ACC112 (cell line): ENCODE measurements around the gene SOX2.

ENCODE experiments used
- H2AFZ ChIP-seq: fragments of 200-600 bp; sonication (generic); one replicate; pipeline ENCODE4 v1.6.0; 2017; ENCODE audit warnings: antibody characterized with exemption, low read length; ENCODE audit not compliant: unreplicated experiment
- H3K27ac ChIP-seq: fragments of 200-600 bp; sonication (generic); 2 replicates; pipeline ENCODE4 v1.5.1; 2014; ENCODE audit warnings: low read depth, mild to moderate bottlenecking, antibody characterized with exemption, low read length, moderate library complexity
- H3K27me3 ChIP-seq: fragments of 200-600 bp; sonication (generic); 2 replicates; pipeline ENCODE4 v1.6.1; 2014; ENCODE audit warnings: mild to moderate bottlenecking, antibody characterized with exemption, low read length, moderate library complexity, mixed read lengths; ENCODE audit not compliant: insufficient read depth
- H3K36me3 ChIP-seq: fragments of 200-600 bp; sonication (generic); 2 replicates; pipeline ENCODE4 v1.6.1; 2016; ENCODE audit warnings: mild to moderate bottlenecking, antibody characterized with exemption, low read length, moderate library complexity, mixed read lengths; ENCODE audit not compliant: insufficient read depth
- H3K4me1 ChIP-seq: fragments of 200-600 bp; sonication (generic); one replicate; pipeline ENCODE4 v1.6.1; 2016; ENCODE audit warnings: low read length, mixed read lengths; ENCODE audit not compliant: insufficient read depth, unreplicated experiment, control insufficient read depth
- H3K4me3 ChIP-seq: fragments of 200-600 bp; sonication (generic); 2 replicates; pipeline ENCODE4 v1.5.1; 2014; ENCODE audit warnings: mild to moderate bottlenecking, low read depth, low read length
- H3K79me2 ChIP-seq: fragments of 200-600 bp; sonication (generic); one replicate; pipeline ENCODE4 v1.6.0; 2016; ENCODE audit warnings: low read length; ENCODE audit not compliant: control insufficient read depth, unreplicated experiment, insufficient read depth

SOX2 gene

DNA sequence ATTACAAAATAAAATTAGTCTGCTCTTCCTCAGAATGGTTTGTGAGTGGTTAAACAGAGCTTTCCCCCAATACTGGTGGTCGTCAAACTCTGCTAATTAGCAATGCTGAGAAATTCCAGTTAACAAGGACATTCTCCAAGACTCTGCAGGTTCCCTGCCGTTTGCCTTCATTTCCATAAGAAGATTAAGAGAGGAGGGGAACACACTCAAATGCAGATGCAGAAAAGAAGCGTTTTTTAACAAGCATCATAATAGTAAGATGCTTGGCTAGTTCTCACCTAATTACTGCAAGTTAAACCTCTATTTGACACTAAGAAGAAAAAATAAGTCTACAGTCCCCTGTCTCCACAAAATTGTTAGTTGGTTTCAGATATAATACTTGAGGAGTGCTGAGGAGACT is 3.7 kb upstream of the SOX2 start:
- H3K27ac ChIP-seq: no peak overlapping the region
- H3K4me1 ChIP-seq: no peaks in the 10 kb centered on the region
- no peaks in the 10 kb centered on the region for H3K36me3 ChIP-seq
- H3K79me2 ChIP-seq: no peaks in the 10 kb centered on the region
- peaks cover 97% of the 10 kb centered on the region for H3K27me3 ChIP-seq
- no peak overlapping the region for H2AFZ ChIP-seq
- no peak overlapping the region for H3K4me3 ChIP-seq

DNA sequence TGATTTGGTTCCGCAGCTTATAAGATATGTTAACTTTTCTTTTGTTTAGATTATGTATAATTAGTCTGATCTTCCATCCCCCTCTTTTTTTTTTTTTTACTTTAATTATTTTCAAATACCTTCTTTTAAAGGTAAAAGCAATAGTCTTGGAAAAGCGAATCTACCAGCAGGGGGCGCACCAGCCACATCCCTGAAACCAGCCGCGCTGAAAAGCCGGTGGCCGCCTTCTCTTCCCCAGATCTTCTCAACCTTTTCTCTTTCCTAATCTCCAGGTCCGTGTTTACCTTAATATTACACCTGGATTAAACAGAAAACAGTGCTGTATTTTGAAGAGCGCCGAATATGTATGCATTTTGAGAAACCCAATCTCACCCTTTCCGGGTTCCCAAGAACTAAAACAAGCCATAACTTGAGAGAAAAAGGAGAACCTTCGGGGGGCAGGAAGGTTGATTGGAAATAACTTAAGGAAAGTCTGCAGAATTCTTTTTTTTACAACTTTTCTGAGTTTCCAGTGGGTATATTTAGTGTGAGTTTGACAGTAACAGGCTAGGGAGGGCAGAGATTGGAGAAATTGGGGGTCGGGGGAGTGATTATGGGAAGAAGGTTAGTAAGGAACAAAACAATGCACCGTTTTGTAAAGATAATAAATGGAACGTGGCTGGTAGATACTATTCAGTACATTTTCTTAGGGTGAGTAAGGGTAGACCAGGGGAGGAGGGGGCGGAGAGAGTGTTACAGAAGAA is 2.0 kb upstream of the SOX2 start:
- Histone ChIP-seq H3K4me3 (0 out of 2 replicates have a peak overlapping the region, but pooled peaks have one; percentile 7), H3K27me3 (peaks cover 97% of the 10 kb centered on the region), H3K36me3 (no peaks in the 10 kb centered on the region), H3K4me1 (no peaks in the 10 kb centered on the region), H2AFZ (no peak overlapping the region), H3K79me2 (no peaks in the 10 kb centered on the region), H3K27ac (no peak overlapping the region)

DNA sequence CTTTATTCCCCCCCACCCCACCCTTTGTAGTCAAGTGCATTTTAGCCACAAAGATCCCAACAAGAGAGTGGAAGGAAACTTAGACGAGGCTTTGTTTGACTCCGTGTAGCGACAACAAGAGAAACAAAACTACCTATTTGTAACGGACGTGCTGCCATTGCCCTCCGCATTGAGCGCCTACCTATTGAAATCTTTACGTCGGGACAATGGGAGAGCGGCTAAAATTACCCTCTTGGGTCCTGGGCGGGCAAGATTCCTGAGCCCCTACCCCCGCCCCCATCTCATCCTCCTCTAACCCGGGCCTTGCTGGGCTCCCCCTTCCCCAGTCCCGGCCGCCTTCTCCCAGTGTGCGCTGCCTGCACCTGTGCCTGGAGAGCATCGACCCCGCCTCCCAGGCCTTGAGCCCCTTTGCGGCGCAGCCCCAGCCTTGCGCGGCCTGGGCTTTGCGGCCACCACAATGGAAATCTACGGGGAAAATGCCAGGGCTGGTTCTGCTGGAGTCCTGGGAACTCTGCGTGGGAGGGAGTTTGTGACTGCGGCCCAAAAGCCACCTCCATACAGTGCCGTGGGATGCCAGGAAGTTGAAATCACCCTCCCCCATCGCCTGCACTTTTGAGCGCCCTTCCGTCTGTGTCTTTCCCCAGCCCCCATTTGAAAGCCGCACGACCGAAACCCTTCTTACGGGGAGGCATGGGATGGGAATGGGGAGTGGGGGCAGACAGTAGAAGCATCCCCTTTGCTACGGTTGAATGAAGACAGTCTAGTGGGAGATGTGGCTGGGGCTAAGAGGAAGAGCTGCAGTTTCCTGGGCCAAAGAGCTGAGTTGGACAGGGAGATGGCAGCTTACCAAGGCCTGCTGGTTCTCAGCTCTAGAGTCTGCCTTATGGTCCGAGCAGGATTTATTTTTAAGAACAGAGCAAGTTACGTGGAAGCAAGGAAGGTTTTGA is 1.1 kb upstream of the SOX2 start:
- Histone ChIP-seq H2AFZ (no peak overlapping the region), H3K4me3 (no peak overlapping the region), H3K27me3 (peaks cover 97% of the 10 kb centered on the region), H3K36me3 (no peaks in the 10 kb centered on the region), H3K79me2 (no peaks in the 10 kb centered on the region), H3K4me1 (no peaks in the 10 kb centered on the region), H3K27ac (no peak overlapping the region)

DNA sequence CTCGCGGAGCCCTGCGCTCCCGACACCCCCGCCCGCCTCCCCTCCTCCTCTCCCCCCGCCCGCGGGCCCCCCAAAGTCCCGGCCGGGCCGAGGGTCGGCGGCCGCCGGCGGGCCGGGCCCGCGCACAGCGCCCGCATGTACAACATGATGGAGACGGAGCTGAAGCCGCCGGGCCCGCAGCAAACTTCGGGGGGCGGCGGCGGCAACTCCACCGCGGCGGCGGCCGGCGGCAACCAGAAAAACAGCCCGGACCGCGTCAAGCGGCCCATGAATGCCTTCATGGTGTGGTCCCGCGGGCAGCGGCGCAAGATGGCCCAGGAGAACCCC is 464 bp downstream of the SOX2 start:
- peaks cover 96% of the 10 kb centered on the region for H3K27me3 ChIP-seq
- no peaks in the 10 kb centered on the region for H3K36me3 ChIP-seq
- no peak overlapping the region for H3K4me3 ChIP-seq
- no peak overlapping the region for H3K27ac ChIP-seq
- no peaks in the 10 kb centered on the region for H3K4me1 ChIP-seq
- no peak overlapping the region for H2AFZ ChIP-seq
- H3K79me2 ChIP-seq: no peaks in the 10 kb centered on the region

DNA sequence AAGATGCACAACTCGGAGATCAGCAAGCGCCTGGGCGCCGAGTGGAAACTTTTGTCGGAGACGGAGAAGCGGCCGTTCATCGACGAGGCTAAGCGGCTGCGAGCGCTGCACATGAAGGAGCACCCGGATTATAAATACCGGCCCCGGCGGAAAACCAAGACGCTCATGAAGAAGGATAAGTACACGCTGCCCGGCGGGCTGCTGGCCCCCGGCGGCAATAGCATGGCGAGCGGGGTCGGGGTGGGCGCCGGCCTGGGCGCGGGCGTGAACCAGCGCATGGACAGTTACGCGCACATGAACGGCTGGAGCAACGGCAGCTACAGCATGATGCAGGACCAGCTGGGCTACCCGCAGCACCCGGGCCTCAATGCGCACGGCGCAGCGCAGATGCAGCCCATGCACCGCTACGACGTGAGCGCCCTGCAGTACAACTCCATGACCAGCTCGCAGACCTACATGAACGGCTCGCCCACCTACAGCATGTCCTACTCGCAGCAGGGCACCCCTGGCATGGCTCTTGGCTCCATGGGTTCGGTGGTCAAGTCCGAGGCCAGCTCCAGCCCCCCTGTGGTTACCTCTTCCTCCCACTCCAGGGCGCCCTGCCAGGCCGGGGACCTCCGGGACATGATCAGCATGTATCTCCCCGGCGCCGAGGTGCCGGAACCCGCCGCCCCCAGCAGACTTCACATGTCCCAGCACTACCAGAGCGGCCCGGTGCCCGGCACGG is 991 bp downstream of the SOX2 start:
- peaks cover 97% of the 10 kb centered on the region for H3K27me3 ChIP-seq
- no peak overlapping the region for H3K4me3 ChIP-seq
- H2AFZ ChIP-seq: no peak overlapping the region
- no peaks in the 10 kb centered on the region for H3K79me2 ChIP-seq
- H3K36me3 ChIP-seq: no peaks in the 10 kb centered on the region
- no peak overlapping the region for H3K27ac ChIP-seq
- no peaks in the 10 kb centered on the region for H3K4me1 ChIP-seq

DNA sequence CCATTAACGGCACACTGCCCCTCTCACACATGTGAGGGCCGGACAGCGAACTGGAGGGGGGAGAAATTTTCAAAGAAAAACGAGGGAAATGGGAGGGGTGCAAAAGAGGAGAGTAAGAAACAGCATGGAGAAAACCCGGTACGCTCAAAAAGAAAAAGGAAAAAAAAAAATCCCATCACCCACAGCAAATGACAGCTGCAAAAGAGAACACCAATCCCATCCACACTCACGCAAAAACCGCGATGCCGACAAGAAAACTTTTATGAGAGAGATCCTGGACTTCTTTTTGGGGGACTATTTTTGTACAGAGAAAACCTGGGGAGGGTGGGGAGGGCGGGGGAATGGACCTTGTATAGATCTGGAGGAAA is 1.5 kb downstream of the SOX2 start:
- Histone ChIP-seq H3K79me2 (no peaks in the 10 kb centered on the region), H3K27ac (no peak overlapping the region), H3K4me3 (no peak overlapping the region), H2AFZ (no peak overlapping the region), H3K27me3 (peaks cover 97% of the 10 kb centered on the region), H3K36me3 (no peaks in the 10 kb centered on the region), H3K4me1 (no peaks in the 10 kb centered on the region)

DNA sequence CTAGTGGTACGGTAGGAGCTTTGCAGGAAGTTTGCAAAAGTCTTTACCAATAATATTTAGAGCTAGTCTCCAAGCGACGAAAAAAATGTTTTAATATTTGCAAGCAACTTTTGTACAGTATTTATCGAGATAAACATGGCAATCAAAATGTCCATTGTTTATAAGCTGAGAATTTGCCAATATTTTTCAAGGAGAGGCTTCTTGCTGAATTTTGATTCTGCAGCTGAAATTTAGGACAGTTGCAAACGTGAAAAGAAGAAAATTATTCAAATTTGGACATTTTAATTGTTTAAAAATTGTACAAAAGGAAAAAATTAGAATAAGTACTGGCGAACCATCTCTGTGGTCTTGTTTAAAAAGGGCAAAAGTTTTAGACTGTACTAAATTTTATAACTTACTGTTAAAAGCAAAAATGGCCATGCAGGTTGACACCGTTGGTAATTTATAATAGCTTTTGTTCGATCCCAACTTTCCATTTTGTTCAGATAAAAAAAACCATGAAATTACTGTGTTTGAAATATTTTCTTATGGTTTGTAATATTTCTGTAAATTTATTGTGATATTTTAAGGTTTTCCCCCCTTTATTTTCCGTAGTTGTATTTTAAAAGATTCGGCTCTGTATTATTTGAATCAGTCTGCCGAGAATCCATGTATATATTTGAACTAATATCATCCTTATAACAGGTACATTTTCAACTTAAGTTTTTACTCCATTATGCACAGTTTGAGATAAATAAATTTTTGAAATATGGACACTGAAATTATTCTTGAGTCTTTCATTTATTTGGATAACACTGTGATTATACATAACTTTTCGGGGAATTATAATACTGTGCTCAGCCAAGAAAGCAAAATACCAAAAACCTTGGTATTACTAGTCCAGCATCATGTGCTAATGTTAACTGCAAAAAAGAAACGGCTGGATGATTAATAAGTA is 2.2 kb downstream of the SOX2 start:
- H3K79me2 ChIP-seq: no peaks in the 10 kb centered on the region
- H3K36me3 ChIP-seq: no peaks in the 10 kb centered on the region
- H2AFZ ChIP-seq: no peak overlapping the region
- no peaks in the 10 kb centered on the region for H3K4me1 ChIP-seq
- H3K4me3 ChIP-seq: no peak overlapping the region
- peaks cover 97% of the 10 kb centered on the region for H3K27me3 ChIP-seq
- H3K27ac ChIP-seq: no peak overlapping the region

DNA sequence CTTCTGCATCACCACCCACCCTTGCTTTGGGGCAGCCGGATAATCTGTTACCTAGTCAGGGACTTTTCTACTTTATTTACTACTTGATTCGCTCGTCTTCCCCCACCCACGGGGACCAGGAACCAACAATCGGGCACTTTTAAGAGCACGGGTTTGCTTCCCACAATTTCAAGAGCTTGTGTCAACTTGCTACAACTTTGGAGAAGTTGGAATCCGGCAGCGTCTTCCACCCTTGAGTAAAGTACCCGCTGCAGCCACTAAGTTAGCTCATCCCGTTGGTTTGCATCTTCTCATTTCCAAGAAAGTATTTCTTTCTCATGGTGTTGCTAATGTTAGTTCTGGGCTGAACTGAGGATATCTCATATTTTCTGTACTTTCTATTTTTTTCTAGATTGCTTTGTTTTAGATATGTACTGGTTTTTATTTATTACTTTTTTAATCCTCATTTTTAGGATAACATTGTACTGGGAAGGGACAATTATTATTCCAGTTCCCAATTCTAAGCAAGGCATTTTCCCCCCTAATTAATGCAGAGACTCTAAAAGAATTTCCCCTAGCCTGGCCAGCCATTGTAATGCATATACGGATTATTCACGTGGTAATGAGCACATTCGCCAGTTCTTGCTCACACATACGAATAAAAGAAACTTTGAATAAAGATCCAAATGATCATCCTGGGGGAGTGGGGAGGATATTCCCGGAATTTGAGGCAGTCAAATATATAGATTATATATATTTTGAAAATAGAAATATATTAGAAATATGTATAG is 4.0 kb downstream of the SOX2 start:
- Histone ChIP-seq H3K79me2 (no peaks in the 10 kb centered on the region), H2AFZ (no peak overlapping the region), H3K27me3 (peaks cover 99% of the 10 kb centered on the region), H3K36me3 (no peaks in the 10 kb centered on the region), H3K27ac (no peak overlapping the region), H3K4me1 (no peaks in the 10 kb centered on the region), H3K4me3 (no peak overlapping the region)

DNA sequence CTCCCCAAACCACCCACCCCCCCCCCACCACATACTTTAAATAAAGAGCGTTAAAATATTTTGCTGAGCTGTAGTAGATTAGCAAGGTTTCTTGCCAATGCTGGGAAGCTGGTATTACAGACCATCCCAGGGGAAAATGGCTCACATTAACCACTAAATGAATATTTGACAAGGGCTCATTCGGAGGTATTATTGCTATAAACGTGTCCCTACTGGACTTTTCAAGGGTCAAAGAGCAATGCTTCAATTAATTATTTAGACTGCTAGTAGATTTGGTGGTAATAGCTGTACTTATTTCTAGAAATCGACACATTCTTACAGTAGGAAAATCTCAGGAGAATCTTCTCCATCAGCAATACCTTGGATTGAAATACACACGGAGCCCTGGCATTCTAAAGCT is 5.2 kb downstream of the SOX2 start:
- H3K36me3 ChIP-seq: no peaks in the 10 kb centered on the region
- no peak overlapping the region for H2AFZ ChIP-seq
- no peaks in the 10 kb centered on the region for H3K4me1 ChIP-seq
- no peak overlapping the region for H3K4me3 ChIP-seq
- no peaks in the 10 kb centered on the region for H3K79me2 ChIP-seq
- H3K27ac ChIP-seq: no peak overlapping the region
- H3K27me3 ChIP-seq: peaks cover 99% of the 10 kb centered on the region
